ENCODE results near the gene RAP1GAP2.
A peak's percentile ranks its signal among the peaks of the same experiment; 100 is the strongest.
"Not testable (repeated sequence)": the region's sequence is repeated elsewhere in the genome, so short reads cannot be mapped to it uniquely, and the experiment has no call there.

RAP1GAP2 gene

DNA sequence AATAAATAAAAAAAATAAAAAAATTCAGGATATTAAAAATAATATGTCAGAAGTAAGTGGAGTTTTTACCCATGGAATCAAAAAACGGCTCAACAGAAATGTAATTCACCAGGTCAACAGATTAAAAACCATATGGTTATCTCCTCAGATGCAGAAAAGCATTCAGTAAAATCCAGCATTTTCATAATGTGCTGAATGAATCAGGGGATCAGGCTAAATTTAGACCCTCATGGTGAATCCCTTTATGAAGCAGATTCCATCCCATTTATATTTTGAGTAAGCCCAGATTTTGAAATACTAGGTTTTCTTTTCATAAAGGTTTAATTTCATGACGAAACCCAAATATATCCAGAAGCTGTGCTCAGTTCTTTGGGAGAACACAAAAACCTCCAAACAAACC is 182.8 kb downstream of the RAP1GAP2 start:
- no peak for DNase-seq

DNA sequence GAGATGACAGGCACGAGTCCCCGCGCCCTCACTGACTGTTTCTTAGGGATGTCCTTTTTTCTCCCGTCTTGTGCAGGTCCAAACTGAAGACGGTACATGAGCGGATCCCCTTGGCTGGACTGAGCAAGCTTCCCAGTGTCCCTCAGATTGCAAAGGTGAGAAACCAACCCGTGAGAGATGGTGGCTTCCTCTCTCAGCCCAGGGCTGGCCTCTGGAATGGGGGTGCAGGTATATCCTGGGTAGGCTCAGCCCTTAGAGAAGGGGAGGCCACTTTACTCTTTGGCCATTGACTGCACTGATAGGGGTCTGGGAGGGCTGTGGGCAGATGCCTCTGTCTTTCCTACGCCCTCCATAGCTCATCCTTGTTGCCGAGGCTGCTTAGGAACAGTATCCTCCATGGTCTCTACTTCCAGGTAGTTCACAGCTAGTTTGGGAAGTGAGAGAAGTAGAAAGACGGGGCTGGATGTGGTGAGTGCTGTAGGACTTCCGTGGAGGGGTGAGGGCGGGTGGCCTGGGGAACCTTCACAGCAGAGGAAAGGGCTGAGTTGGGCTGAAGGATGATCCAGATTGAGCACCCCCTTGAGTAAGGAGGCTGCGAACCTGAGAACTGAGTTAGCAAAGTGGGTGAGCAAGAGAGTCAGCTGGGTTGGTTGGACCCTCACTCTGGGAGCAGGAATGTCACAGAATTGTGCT is 184.1 kb downstream of the RAP1GAP2 start:
- DNase-seq, result no peak

DNA sequence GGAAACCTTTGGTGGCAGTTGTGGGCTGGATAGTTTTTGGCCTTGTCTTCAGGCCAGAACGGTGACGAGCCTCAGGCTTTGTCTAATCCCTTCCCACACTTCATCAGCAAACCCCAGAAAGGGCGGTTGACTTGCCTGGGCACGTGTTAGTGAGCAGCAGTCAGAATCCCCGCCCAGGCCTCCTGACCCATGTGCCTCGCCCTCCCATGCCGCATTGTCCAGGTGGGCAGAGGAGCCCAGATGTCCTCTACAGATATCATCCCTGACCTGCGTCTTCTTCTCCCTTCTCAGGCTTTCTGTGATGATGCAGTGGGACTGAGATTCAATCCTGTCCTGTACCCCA is 184.6 kb downstream of the RAP1GAP2 start:
- DNase-seq, result no peak

DNA sequence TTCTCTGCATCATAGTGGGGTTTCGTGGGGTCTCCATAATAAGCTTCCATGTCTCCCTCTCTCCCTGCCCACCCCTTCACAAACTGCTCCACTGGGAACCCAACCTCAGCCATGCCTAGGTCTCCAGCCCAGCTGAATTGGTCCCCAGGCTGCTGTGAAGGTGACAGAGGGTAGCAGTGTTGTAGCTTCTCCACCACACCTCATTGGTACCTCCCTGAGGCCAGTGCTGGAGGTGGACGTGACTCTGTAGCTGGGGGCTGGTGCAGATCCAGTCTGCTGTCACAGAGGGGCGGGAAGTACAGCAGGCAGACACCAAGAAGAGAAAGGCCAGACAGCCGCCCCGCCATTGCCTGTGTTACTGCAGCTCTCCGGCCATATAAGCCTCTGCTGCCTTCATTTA is 185.1 kb downstream of the RAP1GAP2 start:
- DNase-seq, result no peak

DNA sequence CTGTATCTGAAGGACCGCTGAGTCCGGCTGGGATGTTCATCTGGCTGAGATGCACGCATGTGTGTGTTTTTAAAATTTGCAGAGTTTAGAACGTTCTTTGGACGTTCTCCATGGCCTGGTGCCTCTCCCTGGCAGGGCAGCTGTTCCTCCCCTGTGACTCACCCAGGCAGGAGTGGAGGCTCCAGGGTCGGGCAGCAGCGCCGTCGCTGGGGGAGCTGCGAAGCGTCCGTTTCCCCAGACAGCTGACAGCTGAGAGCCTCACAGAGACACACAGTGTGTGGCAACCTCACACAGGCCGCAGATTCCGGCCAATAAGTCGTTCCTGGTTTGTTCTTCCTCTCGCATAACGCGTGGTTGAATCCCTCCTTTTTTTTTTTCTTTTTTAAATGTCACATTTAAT is 186.6 kb downstream of the RAP1GAP2 start:
- no peak for DNase-seq

DNA sequence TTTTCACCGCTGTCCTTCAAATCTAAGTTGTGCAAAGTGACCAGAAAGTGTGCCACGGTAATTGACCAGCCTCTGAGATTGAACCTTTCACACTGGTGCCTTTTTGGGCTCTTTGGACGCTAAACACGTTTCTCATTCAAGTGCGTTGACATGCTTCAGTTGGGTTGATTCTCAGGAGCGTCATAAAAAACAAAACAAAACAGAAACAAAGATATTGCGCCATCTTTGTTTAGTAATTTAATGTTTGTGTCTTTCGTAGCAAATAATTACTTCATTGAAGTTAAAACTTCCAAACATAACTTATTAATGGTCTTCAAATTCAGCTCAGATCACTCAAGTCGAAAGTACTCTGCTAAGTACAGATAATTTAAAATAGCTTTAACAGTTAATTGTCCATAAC is 187.0 kb downstream of the RAP1GAP2 start:
- no peak for DNase-seq

DNA sequence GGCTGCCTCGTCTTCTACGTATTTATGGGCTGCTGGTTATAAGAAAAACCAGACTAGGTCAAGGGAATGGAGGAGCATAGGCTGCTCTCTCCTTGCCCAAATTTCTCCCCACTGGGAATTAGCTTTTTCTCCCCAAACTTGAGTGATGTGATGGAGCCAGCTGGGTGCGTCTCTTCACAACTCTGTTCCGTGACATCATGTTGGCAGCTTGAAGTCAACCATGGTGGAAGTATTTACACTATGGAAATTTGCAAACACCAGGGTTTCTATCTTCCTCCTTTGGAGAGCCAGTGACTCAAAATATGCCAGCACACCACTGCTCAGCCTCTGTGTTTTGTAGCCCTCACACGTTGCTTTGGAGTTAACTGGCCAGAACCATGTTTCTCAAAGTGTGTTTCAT is 189.1 kb downstream of the RAP1GAP2 start:
- DNase-seq, result no peak

DNA sequence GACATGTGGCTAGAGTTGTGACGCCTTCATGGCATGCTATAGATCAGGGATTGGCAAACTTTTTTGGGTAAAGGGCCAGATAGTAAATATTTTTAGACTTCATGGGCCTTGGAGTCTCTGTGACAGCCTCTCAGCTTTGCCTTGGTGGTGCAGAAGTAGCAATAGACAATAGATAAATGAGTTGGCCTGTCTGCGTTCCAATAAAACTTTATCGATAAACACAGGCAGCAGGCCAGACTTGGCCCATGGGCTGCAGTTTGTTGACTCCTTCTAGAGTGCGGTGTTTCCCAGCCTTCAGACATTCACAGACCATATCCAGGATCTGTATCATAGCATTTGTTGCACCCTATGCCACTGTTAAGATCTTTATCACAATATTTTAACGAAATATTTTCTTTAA is 190.7 kb downstream of the RAP1GAP2 start:
- DNase-seq, result no peak

DNA sequence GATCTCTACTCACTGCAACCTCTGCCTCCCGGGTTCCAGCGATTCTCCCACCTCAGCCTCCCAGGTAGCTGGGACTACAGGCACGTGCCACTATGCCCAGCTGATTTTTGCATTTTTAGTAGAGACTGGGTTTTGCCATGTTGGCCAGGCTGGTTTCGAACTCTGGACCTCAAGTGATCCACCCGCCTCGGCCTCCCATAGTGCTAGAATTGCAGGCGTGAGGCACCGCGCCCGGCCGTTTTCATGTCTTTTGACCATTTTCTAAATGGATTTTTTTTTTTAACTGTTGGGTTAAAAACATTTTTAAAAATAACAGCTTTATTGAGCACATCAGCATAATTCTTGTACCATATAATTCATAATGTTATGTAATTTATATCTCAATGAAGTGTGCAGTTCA is 193.2 kb downstream of the RAP1GAP2 start:
- not testable (repeated sequence) for DNase-seq

DNA sequence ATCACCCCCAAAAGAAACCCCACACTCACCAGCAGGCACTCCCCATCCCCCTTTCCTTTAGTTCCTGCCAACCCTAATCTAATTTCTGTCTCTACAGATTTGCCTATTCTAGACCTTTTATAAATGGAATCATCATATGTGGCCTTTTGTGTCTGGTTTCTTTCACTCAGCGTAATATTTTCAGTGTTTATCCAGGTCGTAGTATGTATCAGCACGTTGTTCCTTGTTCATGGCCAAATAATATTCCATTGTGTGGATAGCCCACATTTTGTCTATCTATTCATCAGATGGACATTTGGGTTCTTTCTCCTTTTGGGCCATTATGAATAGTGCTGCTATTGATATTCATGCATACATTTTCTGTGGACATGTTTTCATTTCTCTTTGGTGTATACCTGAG is 193.6 kb downstream of the RAP1GAP2 start:
- DNase-seq, result no peak

DNA sequence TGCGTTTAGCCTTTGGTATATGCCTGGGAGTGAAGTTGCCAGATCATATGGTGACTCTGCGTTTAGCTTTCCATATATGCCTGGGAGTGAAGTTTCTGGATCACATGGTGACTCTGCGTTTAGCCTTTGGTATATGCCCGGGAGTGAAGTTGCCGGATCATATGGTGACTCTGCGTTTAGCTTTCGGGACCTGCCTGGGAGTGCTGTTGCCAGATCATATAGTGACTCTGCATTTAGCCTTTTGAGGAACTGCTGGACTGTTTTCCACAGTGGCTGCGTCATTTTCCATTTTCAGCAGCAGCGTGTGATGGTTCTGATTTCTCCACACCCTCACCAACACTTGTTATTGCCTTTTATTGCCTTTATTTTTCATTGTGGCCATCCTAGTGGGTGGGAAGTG is 194.2 kb downstream of the RAP1GAP2 start:
- DNase-seq, result no peak

DNA sequence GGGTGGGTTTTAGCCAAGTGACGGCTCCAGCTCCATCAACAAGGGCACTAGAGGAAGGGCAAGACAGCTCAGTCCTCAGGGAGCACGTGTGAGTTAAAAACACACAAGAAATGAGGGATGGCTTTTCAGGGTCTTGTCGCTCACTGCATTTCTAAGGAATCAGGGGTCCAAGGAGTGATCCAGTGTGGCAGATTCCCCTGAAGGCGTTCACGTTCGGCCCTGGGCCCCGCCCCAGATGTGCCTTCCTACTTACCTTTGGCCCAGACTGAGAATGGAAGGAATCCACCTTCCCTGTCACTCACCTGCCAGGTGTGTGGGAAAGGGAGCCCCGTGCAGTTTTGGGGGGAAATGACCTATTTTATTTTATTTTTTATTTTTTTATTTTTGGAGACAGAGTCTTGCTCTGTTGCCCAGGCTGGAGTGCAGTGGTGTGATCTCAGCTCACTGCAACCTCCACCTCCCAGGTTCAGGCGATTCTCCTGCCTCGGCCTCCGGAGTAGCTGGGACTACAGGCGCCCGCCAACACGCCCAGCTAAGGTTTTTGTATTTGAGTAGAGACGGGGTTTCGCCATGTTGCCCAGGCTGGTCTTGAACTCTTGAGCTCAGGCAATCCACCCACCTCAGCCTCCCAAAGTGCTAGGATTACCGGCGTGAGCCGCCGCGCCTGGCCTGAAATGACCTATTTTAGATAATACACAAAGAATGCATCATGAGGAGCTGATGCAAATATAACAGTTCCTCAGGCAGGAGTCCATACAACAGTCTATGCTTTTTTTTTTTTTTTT is 195.3 kb downstream of the RAP1GAP2 start:
- DNase-seq, result not testable (repeated sequence)

DNA sequence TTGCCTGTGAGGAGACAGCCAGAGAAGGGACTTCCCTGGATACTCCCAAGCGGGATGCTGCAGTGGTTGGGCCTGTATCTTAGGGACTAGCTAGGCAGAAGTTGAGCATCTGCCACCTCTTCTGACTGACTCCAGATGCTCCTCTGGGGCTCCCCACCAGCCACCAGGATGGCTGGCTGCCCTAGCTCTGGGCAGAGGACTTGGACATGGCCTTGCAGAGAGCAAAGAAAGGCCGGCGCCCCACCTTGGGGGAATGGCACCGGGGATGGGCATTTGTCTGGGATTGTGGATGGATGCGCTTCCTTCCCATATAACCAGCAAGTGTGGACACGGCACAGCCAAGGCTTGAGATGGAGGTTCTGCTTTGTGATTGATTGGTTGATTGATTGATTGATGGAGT is 198.2 kb downstream of the RAP1GAP2 start:
- no peak for DNase-seq

DNA sequence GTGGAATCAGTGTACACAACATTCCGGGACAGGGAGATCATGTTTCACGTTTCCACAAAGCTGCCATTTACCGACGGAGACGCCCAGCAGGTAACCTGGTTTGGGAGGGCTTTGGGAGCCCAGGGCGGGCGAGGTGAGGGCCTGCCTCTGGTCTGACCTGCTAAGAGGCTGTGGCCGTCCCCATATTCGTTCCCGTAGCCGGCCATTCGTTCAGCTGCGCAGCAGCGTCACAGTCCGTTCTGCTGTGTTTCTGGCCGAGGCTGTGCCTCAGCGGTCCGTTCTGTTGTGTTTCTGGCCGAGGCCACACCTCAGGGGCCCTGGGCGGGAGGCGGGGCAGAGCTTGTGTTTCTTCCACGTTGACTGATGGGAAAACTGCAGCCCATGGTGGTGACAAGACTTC is 199.1 kb downstream of the RAP1GAP2 start:
- DNase-seq, result no peak

DNA sequence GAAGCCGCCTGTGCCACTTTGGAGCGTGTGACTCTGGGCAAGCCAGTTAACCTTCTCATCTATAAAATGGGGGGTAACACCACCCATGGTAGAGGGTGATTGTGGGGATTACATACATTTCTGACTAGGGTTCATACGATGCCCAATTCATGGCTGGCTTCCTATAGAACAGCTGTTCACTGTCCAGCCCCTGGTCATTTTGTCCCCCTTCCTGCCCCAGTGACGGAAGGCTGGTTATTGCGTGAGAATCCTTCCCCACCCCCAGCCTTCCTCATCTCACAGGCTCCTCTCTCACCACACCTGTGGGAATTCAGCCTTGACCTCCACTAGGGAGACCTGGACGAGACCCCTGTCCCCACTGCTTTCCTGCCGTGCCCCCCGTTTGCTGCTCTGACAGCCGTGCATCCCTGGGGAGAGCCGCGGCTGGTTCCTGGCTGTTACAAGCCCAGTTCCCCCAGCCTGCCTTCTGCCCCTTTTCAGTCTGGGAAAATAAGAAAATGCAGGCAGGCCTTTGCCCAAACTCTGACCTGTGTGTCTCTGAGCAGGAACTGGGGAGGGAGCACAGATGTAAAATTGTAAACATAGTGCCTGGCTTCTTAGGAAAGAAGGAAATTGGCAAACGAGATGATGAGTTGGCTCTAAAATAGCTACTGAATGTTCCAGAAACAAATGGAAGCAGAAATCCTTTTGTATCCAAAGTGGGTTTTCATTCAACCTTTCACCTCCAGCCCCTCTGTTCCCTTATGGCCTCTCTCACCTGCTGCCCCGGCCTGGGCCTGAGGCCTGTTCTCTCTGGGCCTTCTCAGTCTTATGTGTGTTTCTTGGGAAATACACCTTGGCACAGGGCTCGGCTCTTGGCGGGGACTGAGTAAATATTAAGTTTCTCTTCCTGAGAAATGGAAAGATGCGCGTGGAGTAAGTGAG is 199.9 kb downstream of the RAP1GAP2 start:
- DNase-seq, result no peak

DNA sequence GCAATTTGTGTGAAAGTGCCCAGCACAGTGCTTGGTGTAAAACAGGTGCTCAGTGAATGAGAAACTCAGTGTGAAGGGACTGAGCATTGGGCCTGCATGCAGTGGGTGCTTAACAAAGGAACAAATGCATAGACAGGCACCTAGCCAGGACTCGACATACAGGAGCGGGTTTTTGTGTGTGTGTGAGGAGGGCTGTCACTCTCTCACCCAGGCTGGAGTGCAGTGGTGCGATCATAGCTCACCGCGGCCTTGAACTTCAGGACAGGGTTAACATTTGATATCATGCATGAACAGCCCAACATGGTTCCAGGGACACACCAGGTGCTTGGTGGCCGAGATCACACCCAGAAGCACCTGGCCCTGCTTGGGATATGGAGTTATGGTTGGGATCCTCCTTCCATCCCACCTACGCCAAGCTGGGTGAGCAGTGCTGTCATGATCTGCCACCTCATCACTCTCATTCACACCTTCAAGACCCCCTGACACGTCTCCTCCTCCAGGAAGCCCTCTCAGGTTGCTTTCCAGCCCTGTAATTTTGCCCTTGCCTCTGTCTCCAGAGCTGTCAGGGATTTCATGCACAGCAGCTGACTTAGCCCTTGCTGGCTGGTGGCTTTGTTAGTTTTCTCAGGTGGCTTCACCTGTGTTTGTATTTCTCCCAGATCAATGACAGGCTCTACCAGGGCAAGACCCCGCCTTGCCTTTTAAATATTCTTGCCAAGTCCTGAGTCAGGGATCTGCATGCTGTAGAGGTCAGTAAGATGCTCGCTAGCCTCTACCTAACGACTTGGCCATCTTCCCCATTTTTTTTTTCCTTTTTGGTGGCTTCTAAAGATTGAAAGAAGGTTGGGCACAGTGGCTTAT is 200.8 kb downstream of the RAP1GAP2 start:
- DNase-seq, result no peak

DNA sequence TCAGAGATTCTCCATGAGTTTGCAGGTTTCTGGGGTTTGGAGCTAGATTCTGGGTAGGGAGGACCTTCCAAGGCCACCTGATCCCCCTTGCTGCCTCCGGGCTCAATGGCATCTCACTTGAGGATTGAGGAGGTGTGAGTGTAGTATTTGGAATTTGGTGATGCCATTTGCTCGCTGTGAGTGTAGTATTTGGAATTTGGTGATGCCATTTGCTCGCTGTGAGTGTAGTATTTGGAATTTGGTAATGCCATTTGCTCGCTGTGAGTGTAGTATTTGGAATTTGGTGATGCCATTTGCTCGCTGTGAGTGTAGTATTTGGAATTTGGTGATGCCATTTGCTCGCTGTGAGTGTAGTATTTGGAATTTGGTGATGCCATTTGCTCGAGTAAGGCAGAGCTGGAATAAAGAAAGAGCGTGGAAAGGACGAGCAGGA is 202.2 kb downstream of the RAP1GAP2 start:
- not testable (repeated sequence) for DNase-seq

DNA sequence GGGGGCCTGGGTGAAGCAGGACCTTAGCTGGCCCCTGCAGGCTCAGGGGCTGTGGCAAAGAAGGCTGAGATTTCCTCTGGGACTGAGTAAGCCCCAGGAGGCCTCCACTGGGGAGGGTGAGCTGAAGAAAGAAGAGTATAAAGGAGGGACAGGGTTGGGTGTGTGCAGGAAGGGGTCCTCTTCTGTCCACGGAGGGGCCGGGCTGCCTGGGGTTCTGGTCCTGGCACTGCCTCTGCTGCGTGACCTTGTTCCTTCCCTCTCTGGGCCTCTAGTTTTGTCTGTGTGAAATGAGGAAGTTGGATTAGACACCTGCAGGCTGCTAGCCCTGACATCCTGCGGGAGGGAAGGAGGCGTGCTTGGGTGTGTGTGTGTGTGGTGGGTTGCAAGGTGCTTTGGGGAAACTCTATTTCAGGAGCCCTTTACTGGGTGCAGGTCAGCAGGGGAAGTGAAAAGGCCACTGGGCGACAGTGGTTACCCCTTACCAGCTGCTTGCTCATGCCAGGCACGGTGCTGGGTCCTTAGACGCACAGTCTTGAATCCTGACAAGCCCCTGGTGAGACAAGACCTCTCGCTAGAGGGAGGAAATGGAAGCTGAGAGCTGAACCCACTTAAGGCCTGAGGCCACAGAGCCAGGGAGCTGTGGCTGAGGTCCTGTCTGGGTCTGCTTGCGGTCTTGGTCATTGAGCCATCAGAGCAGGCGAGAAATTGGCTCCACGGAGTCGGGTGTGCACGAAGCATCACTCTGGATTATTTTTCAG is 206.5 kb downstream of the RAP1GAP2 start:
- peak; percentile 27 for DNase-seq

DNA sequence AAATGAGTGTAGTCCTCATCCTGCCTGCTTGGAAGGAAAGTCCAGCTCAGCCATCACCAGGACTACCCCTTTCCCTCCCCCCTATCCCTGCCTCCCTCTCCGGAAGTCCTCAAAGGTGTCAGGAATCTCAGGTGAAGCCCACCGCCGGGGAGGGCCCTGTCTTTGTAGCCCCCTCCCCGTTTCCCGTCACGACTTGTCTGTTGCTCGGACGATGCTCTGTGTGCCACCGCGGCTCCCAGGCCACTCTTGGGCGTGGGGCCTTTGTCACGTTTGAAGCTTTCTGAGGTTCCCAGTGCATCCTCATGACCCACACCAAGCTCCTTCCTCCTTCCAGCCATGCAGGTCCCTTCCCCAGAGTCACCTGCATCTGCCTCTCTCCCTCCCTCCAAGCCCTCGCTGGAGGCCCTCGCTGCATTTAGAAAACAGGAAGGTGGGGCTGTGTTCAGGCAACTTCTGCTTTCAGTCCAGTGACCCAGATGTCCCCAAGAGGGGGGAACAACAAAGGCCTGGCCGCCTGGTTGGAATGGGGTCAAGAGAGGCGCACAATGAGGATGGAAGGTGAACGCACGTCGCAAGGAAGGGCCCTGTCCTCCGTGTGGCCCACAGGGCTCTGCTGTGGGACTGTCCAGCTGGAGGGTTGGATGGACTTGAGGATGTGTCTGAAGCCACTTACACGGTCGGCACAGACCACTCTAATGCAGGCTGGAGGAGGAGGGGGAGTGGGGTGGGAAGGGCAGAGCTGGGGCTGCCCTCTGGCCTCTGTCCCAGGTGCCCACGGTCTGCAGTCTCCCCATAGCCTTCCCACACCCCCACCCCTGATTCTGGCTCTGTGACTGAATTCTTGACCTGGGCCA is 207.3 kb downstream of the RAP1GAP2 start:
- no peak for DNase-seq

DNA sequence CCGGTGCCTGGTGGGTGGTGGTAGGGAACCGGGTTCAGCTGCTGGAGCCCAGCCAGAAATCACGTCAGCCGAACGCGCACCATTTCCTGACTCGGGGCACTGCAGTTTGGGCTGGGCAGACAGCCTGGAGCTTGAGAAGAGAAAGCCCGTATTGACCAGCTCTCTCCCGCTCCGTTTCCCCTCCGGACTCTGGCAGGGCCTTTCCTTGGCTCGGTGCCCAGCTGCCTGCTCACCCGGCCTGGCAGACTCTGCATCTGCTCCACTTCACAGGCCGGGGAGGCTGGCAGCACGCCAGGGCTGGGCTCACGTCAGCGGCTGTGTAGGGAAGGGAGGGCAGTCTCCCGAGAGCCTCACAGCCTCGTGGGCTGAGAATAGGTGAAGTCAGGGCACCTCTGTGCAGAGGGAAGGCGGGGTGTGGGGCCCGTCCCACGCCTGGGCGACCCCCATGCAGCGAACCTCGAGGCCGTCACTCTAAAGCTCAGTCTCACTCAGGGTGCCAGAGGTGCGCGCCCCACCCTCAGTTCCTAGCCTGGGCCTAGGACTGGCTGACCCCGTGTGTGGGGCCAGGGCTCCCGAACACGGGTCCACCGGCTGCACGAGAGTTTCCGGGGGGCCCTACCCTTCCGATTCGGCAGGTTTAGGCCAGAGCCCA is 208.0 kb downstream of the RAP1GAP2 start:
- peak; percentile 73 for DNase-seq

All from CD4-positive, alpha-beta T cell treated with Interleukin-17A for 4 hours (primary cell).